ENCODE measurements around the gene RPL37.
"Not testable (repeated sequence)": the region's sequence is repeated elsewhere in the genome, so short reads cannot be mapped to it uniquely, and the experiment has no call there.

RPL37 gene

GRCh38 chr5:40873286-40873880 is 38.4 kb upstream of the RPL37 start:
- Histone ChIP-seq H3F3A (ENCODE audit: control insufficient read depth, insufficient read depth) (no peaks in the 10 kb centered on the region), H3K27me3 (ENCODE audit: control insufficient read depth, low read length) (no peaks in the 10 kb centered on the region), H3K9me3 (ENCODE audit: control insufficient read depth, insufficient read depth, low read length) (no peaks in the 10 kb centered on the region), H3K9me2 (replicated peaks; ENCODE audit: control insufficient read depth, low read length) (no peaks in the 10 kb centered on the region), H3K79me2 (ENCODE audit: control insufficient read depth, low read length) (no peaks in the 10 kb centered on the region), H3K27ac (ENCODE audit: low read depth, low read length) (no peak overlapping the region), H3K4me2 (ENCODE audit: low read length) (no peak overlapping the region), H3K4me1 (ENCODE audit: control insufficient read depth, low read length) (no peaks in the 10 kb centered on the region), H4K20me1 (ENCODE audit: control insufficient read depth, insufficient read depth, low read depth, low read length) (no peaks in the 10 kb centered on the region), H3K4me3 (ENCODE audit: low read length) (no peak overlapping the region), H3K36me3 (ENCODE audit: control insufficient read depth, low read length) (no peaks in the 10 kb centered on the region)
- TF ChIP-seq CTCF (IDR thresholded peaks at IDR 0.05; ENCODE audit: low read depth, low read length, poor library complexity, severe bottlenecking), result no peak
- TF ChIP-seq EZH2phosphoT487 (IDR thresholded peaks at IDR 0.05; ENCODE audit: borderline replicate concordance, low read length), result no peak

GRCh38 chr5:40872253-40872652 is 37.2 kb upstream of the RPL37 start:
- H3K4me1 ChIP-seq (ENCODE audit: control insufficient read depth, low read length); H4K20me1 ChIP-seq (ENCODE audit: control insufficient read depth, insufficient read depth, low read depth, low read length); H3K79me2 ChIP-seq (ENCODE audit: control insufficient read depth, low read length); H3F3A ChIP-seq (ENCODE audit: control insufficient read depth, insufficient read depth); H3K27ac ChIP-seq (ENCODE audit: low read depth, low read length); H3K27me3 ChIP-seq (ENCODE audit: control insufficient read depth, low read length); H3K9me3 ChIP-seq (ENCODE audit: control insufficient read depth, insufficient read depth, low read length); H3K36me3 ChIP-seq (ENCODE audit: control insufficient read depth, low read length); H3K9me2 ChIP-seq (replicated peaks; ENCODE audit: control insufficient read depth, low read length); H3K4me3 ChIP-seq (ENCODE audit: low read length); H3K4me2 ChIP-seq (ENCODE audit: low read length): not testable (repeated sequence)

GRCh38 chr5:40871177-40871576 is 36.2 kb upstream of the RPL37 start:
- Histone ChIP-seq H3F3A (ENCODE audit: control insufficient read depth, insufficient read depth) (no peaks in the 10 kb centered on the region), H3K4me1 (ENCODE audit: control insufficient read depth, low read length) (no peaks in the 10 kb centered on the region), H3K27me3 (ENCODE audit: control insufficient read depth, low read length) (peaks cover 3% of the 10 kb centered on the region; the same call in 1 of the 2 replicates), H3K4me3 (ENCODE audit: low read length) (no peak overlapping the region), H3K27ac (ENCODE audit: low read depth, low read length) (no peak overlapping the region), H3K4me2 (ENCODE audit: low read length) (no peak overlapping the region), H3K79me2 (ENCODE audit: control insufficient read depth, low read length) (no peaks in the 10 kb centered on the region), H3K9me3 (ENCODE audit: control insufficient read depth, insufficient read depth, low read length) (no peaks in the 10 kb centered on the region), H3K9me2 (replicated peaks; ENCODE audit: control insufficient read depth, low read length) (no peaks in the 10 kb centered on the region), H4K20me1 (ENCODE audit: control insufficient read depth, insufficient read depth, low read depth, low read length) (no peaks in the 10 kb centered on the region), H3K36me3 (ENCODE audit: control insufficient read depth, low read length) (no peaks in the 10 kb centered on the region)
- TF ChIP-seq EZH2phosphoT487 (IDR thresholded peaks at IDR 0.05; ENCODE audit: borderline replicate concordance, low read length) (no peak), CTCF (IDR thresholded peaks at IDR 0.05; ENCODE audit: low read depth, low read length, poor library complexity, severe bottlenecking) (no peak)

- H3K27me3 ChIP-seq (ENCODE audit: control insufficient read depth, low read length), result peaks cover 3% of the 10 kb centered on the region; the same call in 1 of the 2 replicates
- no peaks in the 10 kb centered on the region for H3F3A ChIP-seq (ENCODE audit: control insufficient read depth, insufficient read depth)
- no peaks in the 10 kb centered on the region for H4K20me1 ChIP-seq (ENCODE audit: control insufficient read depth, insufficient read depth, low read depth, low read length)
- no peaks in the 10 kb centered on the region for H3K79me2 ChIP-seq (ENCODE audit: control insufficient read depth, low read length)
- no peaks in the 10 kb centered on the region for H3K36me3 ChIP-seq (ENCODE audit: control insufficient read depth, low read length)
- TF ChIP-seq EZH2phosphoT487 (IDR thresholded peaks at IDR 0.05; ENCODE audit: borderline replicate concordance, low read length), result no peak
- no peak for TF ChIP-seq CTCF (IDR thresholded peaks at IDR 0.05; ENCODE audit: low read depth, low read length, poor library complexity, severe bottlenecking)
- H3K4me1 ChIP-seq (ENCODE audit: control insufficient read depth, low read length), result no peaks in the 10 kb centered on the region
- no peak overlapping the region for H3K4me2 ChIP-seq (ENCODE audit: low read length)
- H3K9me2 ChIP-seq (replicated peaks; ENCODE audit: control insufficient read depth, low read length), result no peaks in the 10 kb centered on the region
- H3K9me3 ChIP-seq (ENCODE audit: control insufficient read depth, insufficient read depth, low read length), result no peaks in the 10 kb centered on the region
- H3K4me3 ChIP-seq (ENCODE audit: low read length), result no peak overlapping the region
- no peak overlapping the region for H3K27ac ChIP-seq (ENCODE audit: low read depth, low read length)
Measured at GRCh38 chr5:40869384-40869783, 34.4 kb upstream of the RPL37 start.

Data from DOHH2 (cell line).